ENCODE data around the gene KRT81. TPM values are rescaled to one million over a fixed set of nuclear protein-coding genes. Genes with fewer than 3 reads are reported as not detected.

KRT81 gene
- total and polyA plus RNA-seq, 2 donors (not counting 1 experiment from before 2014, with no cell fraction given) = not detected

Other genes with a start within 250 kb of the KRT81 start
- 43.2 and 52.8 TPM in 2 replicates for gene NR4A1, start 240.1 kb downstream of the KRT81 start, total RNA-seq
- 470 and 1,095 TPM in 2 replicates for gene NR4A1, start 240.1 kb downstream of the KRT81 start, polyA plus RNA-seq
- 19.4 and 20.0 TPM in 2 replicates for gene ATG101, start 221.6 kb downstream of the KRT81 start, total RNA-seq
- gene ATG101, start 221.6 kb downstream of the KRT81 start, polyA plus RNA-seq = 50.3 and 98.6 TPM in 2 replicates
- not detected in 2 replicates for gene SMIM41, start 211.8 kb downstream of the KRT81 start, total RNA-seq
- gene SMIM41, start 211.8 kb downstream of the KRT81 start, polyA plus RNA-seq = 0.12 TPM in 1 of 2 replicates, not detected in the other
- gene KRT80, start 99.5 kb downstream of the KRT81 start, total RNA-seq = not detected in 2 replicates
- gene KRT80, start 99.5 kb downstream of the KRT81 start, polyA plus RNA-seq = not detected in 2 replicates
- not detected in 2 replicates for gene KRT7, start 58.3 kb downstream of the KRT81 start, total RNA-seq
- gene KRT7, start 58.3 kb downstream of the KRT81 start, polyA plus RNA-seq = not detected in 2 replicates
- not detected in 2 replicates for gene KRT86, start 16.9 kb downstream of the KRT81 start, total RNA-seq
- not detected in 2 replicates for gene KRT86, start 16.9 kb downstream of the KRT81 start, polyA plus RNA-seq
- gene KRT83, start 29.9 kb upstream of the KRT81 start, total RNA-seq = not detected in 2 replicates
- not detected in 2 replicates for gene KRT83, start 29.9 kb upstream of the KRT81 start, polyA plus RNA-seq
- gene KRT85, start 75.9 kb upstream of the KRT81 start, total RNA-seq = not detected in 2 replicates
- gene KRT85, start 75.9 kb upstream of the KRT81 start, polyA plus RNA-seq = not detected in 2 replicates
- not detected in 2 replicates for gene KRT84, start 94.1 kb upstream of the KRT81 start, total RNA-seq
- not detected in 2 replicates for gene KRT84, start 94.1 kb upstream of the KRT81 start, polyA plus RNA-seq
- not detected in 2 replicates for gene KRT82, start 114.8 kb upstream of the KRT81 start, total RNA-seq
- not detected in 2 replicates for gene KRT82, start 114.8 kb upstream of the KRT81 start, polyA plus RNA-seq
- gene KRT75, start 142.8 kb upstream of the KRT81 start, total RNA-seq = not detected in 2 replicates
- not detected in 2 replicates for gene KRT75, start 142.8 kb upstream of the KRT81 start, polyA plus RNA-seq
- gene KRT6B, start 160.6 kb upstream of the KRT81 start, total RNA-seq = not detected in 2 replicates
- gene KRT6B, start 160.6 kb upstream of the KRT81 start, polyA plus RNA-seq = not detected in 2 replicates
- not detected in 2 replicates for gene KRT6C, start 182.3 kb upstream of the KRT81 start, total RNA-seq
- gene KRT6C, start 182.3 kb upstream of the KRT81 start, polyA plus RNA-seq = not detected in 2 replicates
- not detected in 2 replicates for gene KRT6A, start 201.7 kb upstream of the KRT81 start, total RNA-seq
- not detected in 2 replicates for gene KRT6A, start 201.7 kb upstream of the KRT81 start, polyA plus RNA-seq
- not detected in 2 replicates for gene KRT5, start 228.9 kb upstream of the KRT81 start, total RNA-seq
- gene KRT5, start 228.9 kb upstream of the KRT81 start, polyA plus RNA-seq = 0.19 TPM in 1 of 2 replicates, not detected in the other